KMS-11 (cell line): ENCODE data around the gene C11orf86.

ENCODE experiments used
- H2AFZ ChIP-seq: fragments of 200-600 bp; sonication (generic); 2 replicates; pipeline ENCODE4 v1.6.1; 2016; ENCODE audit warnings: antibody characterized with exemption, mixed run types, low read depth
- H3K27ac ChIP-seq: fragments of 200-600 bp; sonication (generic); 2 replicates; pipeline ENCODE4 v1.6.1; 2016; ENCODE audit warnings: mild to moderate bottlenecking, mixed run types
- H3K27me3 ChIP-seq: fragments of 200-600 bp; sonication (generic); 2 replicates; pipeline ENCODE4 v1.6.1; 2017; ENCODE audit warnings: mild to moderate bottlenecking, low read depth, mixed run types, moderate library complexity; ENCODE audit not compliant: insufficient read depth
- H3K36me3 ChIP-seq: fragments of 200-600 bp; sonication (generic); 2 replicates; pipeline ENCODE4 v1.6.1; 2017; ENCODE audit warnings: mild to moderate bottlenecking, mixed run types; ENCODE audit not compliant: insufficient read depth
- H3K4me1 ChIP-seq: fragments of 200-600 bp; sonication (generic); 2 replicates; pipeline ENCODE4 v1.6.1; 2016; ENCODE audit warnings: mild to moderate bottlenecking, low read depth, mixed run types; ENCODE audit not compliant: poor library complexity, severe bottlenecking
- H3K4me2 ChIP-seq: fragments of 200-600 bp; sonication (generic); 2 replicates; pipeline ENCODE4 v1.7.0; 2016; ENCODE audit warnings: mild to moderate bottlenecking, mixed run types
- H3K4me3 ChIP-seq: fragments of 200-600 bp; sonication (generic); IDR thresholded peaks from 2 replicates; pipeline ENCODE4 v1.6.1; 2017; ENCODE audit warnings: low read depth, low read length, mixed read lengths; ENCODE audit not compliant: insufficient read depth
- H3K79me2 ChIP-seq: fragments of 200-600 bp; sonication (generic); 2 replicates; pipeline ENCODE4 v1.6.1; 2016; ENCODE audit warnings: low read depth, mixed run types; ENCODE audit not compliant: insufficient read depth
- H3K9ac ChIP-seq: fragments of 200-600 bp; sonication (generic); 2 replicates; pipeline ENCODE4 v1.6.1; 2016; ENCODE audit warnings: mild to moderate bottlenecking, mixed run types
- H4K20me1 ChIP-seq: fragments of 200-600 bp; sonication (generic); 2 replicates; pipeline ENCODE4 v1.6.1; 2016; ENCODE audit warnings: mild to moderate bottlenecking, mixed run types; ENCODE audit not compliant: insufficient read depth
- TF ChIP-seq, protein P1 (sequence below): fragments of 200-600 bp; sonication (generic); conservative IDR thresholded peaks from 2 replicates; pipeline ENCODE4 v1.6.1; 2017; ENCODE audit warnings: low read depth, mild to moderate bottlenecking, antibody characterized with exemption, low read length, moderate library complexity, mixed read lengths

The C11orf86 gene

DNA sequence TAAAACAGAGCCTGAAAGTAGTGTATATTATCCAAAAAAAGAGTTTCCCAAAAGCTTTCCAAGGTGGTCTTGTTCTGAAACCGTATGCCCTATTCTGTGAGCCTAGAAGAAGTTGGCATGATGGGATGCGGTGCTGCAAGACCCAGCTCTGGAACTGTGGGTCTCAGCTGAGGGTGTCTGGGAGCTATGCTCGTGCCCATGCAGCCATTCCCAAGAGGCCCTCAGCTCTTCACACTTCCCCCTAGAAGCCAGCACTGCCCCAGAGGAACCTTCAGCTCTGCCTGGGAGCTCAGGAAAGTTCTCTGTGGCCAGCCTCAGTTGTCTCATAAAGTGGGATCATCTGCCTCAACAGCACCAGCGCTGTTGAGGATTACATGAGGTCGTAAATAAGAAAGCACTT, 41.4 kb downstream of the C11orf86 start:
- H3K4me3 ChIP-seq, result no peak overlapping the region
- H3K36me3 ChIP-seq, result no peaks in the 10 kb centered on the region
- no peaks in the 10 kb centered on the region for H4K20me1 ChIP-seq
- no peak overlapping the region for H3K27ac ChIP-seq
- no peaks in the 10 kb centered on the region for H3K79me2 ChIP-seq
- H3K27me3 ChIP-seq, result peaks cover 3% of the 10 kb centered on the region
- no peaks in the 10 kb centered on the region for H3K4me1 ChIP-seq
- no peak overlapping the region for H2AFZ ChIP-seq
- H3K9ac ChIP-seq, result no peak overlapping the region
- H3K4me2 ChIP-seq, result no peak overlapping the region
- TF ChIP-seq, protein P1, sequence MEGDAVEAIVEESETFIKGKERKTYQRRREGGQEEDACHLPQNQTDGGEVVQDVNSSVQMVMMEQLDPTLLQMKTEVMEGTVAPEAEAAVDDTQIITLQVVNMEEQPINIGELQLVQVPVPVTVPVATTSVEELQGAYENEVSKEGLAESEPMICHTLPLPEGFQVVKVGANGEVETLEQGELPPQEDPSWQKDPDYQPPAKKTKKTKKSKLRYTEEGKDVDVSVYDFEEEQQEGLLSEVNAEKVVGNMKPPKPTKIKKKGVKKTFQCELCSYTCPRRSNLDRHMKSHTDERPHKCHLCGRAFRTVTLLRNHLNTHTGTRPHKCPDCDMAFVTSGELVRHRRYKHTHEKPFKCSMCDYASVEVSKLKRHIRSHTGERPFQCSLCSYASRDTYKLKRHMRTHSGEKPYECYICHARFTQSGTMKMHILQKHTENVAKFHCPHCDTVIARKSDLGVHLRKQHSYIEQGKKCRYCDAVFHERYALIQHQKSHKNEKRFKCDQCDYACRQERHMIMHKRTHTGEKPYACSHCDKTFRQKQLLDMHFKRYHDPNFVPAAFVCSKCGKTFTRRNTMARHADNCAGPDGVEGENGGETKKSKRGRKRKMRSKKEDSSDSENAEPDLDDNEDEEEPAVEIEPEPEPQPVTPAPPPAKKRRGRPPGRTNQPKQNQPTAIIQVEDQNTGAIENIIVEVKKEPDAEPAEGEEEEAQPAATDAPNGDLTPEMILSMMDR, result no peak

- Histone ChIP-seq H3K9ac (no peak overlapping the region), H3K4me2 (no peak overlapping the region), H3K27me3 (peaks cover 28% of the 10 kb centered on the region), H3K36me3 (no peaks in the 10 kb centered on the region), H3K4me3 (no peak overlapping the region), H3K79me2 (no peaks in the 10 kb centered on the region), H3K27ac (no peak overlapping the region), H4K20me1 (no peaks in the 10 kb centered on the region), H2AFZ (no peak overlapping the region), H3K4me1 (peaks cover 21% of the 10 kb centered on the region)
- TF ChIP-seq, protein P1, result no peak
Observed at GRCh38 chr11:67020949-67021348, 45.8 kb downstream of the C11orf86 start.

DNA sequence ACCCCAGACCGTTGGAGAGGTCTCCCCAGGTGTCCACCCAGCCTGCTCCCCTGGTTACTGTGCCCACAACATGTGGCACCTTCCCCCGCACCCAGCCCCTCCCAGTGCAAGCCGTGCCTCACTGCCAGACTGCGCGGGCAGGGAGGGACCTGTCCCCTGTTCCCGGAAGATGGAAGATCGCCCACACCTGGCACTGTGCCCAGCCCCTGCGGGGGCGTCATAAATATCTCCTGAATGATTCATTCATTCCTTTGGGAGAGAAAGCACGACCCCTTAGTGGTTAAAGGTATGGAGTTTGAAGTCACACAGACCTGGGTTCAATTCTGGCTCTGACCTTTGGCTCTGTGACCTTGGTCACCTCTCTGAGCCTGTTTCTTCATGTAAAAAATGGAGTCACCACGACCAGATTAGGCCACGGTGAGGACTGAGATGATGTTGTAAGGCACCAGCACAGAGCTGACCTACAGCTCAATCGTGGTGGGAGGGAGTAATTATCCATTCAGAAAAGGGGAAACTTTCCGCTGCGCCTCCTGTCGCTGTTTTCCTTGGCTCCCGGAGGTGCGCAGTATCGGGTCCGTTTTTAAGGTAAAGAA, 47.3 kb downstream of the C11orf86 start:
- no peaks in the 10 kb centered on the region for H3K79me2 ChIP-seq
- peaks cover 21% of the 10 kb centered on the region for H3K4me1 ChIP-seq
- no peak overlapping the region for H3K4me3 ChIP-seq
- H3K36me3 ChIP-seq, result no peaks in the 10 kb centered on the region
- H3K27me3 ChIP-seq, result peaks cover 30% of the 10 kb centered on the region
- H3K4me2 ChIP-seq, result no peak overlapping the region
- no peak overlapping the region for H3K9ac ChIP-seq
- no peaks in the 10 kb centered on the region for H4K20me1 ChIP-seq
- TF ChIP-seq, protein P1, result no peak
- no peak overlapping the region for H3K27ac ChIP-seq
- H2AFZ ChIP-seq, result no peak overlapping the region

DNA sequence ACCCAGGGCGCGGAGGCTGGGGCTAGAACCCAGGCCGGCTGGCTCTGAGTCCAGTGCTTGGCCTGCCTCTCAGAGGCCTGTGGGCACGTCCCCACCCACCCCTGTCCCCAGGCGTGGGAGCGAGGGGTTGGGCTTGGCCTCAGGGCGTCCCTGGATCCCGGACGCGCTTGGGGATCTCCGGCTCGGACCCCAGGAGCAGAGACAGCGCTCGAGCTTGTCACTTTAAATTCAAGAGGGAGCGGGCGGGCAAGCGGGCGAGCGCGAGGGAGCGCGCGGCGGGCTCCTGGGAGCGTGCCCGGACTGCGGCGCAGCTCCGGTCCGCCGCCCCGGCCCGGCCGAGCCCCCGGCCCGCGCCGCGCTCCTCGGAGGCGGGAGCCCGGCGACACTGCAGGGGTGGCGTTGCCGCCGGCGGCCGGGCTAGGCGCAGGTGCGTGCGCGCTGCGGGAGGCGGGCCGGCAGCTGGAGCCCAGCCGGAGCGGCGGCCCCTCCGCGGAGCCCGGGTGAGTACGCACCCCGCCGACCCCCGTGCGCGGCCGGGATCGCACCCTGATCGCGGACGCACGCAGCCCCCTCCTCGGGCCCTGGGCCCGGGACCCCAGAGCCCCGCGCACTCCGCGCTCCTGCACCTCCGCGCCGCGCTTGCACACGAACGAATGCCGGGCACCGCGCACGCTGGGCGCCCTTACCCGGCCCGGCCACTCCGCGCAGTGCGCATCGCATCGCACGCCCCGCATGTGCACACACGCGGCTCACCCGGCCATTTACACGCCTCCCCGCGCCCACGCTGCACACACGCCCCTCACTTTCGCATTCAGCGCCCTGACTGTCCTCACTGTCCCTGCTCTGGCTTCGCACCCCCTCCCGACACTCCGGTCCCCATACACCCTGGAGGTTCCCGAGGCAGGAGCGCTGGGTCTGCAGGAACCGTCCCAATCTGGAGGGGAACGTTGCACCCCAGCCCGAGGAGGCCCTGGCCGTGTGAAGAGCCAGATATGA, 48.2 kb downstream of the C11orf86 start, which contains the start of gene SYT12:
TSS of gene SYT12 (plus strand) at position 174 of the 996 bp plus-strand sequence. CDS start 7,011 bp downstream, outside the sequence.
- H3K27ac ChIP-seq, result no peak within 1 kb of the TSS
- H3K27me3 ChIP-seq, result peaks cover 30% of the 10 kb centered on the region
- H2AFZ ChIP-seq, result peak within 1 kb of the TSS; percentile 7; the same call in 1 of the 2 replicates
- peaks cover 21% of the 10 kb centered on the region for H3K4me1 ChIP-seq
- H3K36me3 ChIP-seq, result no peaks in the 10 kb centered on the region
- no peak within 1 kb of the TSS for H3K4me3 ChIP-seq
- no peaks in the 10 kb centered on the region for H3K79me2 ChIP-seq
- H3K4me2 ChIP-seq, result peak within 1 kb of the TSS; percentile 67
- H3K9ac ChIP-seq, result no peak within 1 kb of the TSS
- TF ChIP-seq, protein P1, result no peak
- no peaks in the 10 kb centered on the region for H4K20me1 ChIP-seq
